Lower lobe of right lung (tissue), 2 donors: ENCODE results near the gene CLIP4. TPM values are rescaled to one million over a fixed set of nuclear protein-coding genes. Genes with fewer than 3 reads are reported as not detected.
A peak's percentile ranks its signal among the peaks of the same experiment; 100 is the strongest.

Experiments
- ATAC-seq, 2 donors: fragments of 200-7000 bp; cut with Tn5 transposase; one replicate each; pipeline ENCODE4 v1.9.1; 2020 to 2022; ENCODE audit warnings: mild to moderate bottlenecking in 2 of 2, moderate library complexity in 2 of 2
- DNase-seq: peaks from one replicate; pipeline ENCODE4 v3.0.0-alpha.2; 2020
- H3K27ac ChIP-seq: fragments of 200-600 bp; one replicate; pipeline ENCODE4 v1.8.0; 2022
- H3K27me3 ChIP-seq: fragments of 200-600 bp; one replicate; pipeline ENCODE4 v1.8.0; 2022; ENCODE audit warnings: low read depth
- H3K36me3 ChIP-seq: fragments of 200-600 bp; one replicate; pipeline ENCODE4 v1.8.0; 2022; ENCODE audit warnings: mild to moderate bottlenecking
- H3K4me1 ChIP-seq: fragments of 200-600 bp; one replicate; pipeline ENCODE4 v1.8.0; 2022
- H3K4me3 ChIP-seq: fragments of 200-600 bp; one replicate; pipeline ENCODE4 v1.8.0; 2022; ENCODE audit warnings: mild to moderate bottlenecking
- H3K9me3 ChIP-seq: fragments of 200-600 bp; one replicate; pipeline ENCODE4 v1.8.0; 2022
- intact Hi-C: fragments of 100-400 bp; cut with DNase I; formaldehyde crosslinking; loops from one replicate; pipeline ENCODE4 v1.11.0; 2022
- total RNA-seq: library from RNA; stranded (reverse); fragmentation: NEBNext Ultra II Directional; extraction: Animal tissue kit (Norgen Biotek cat#: 25700); gene quantifications from one replicate; pipeline ENCODE4 v1.2.1, GENCODE V29; 2021
- TF ChIP-seq, protein P1 (sequence below): fragments of 200-600 bp; IDR thresholded peaks from one replicate; pipeline ENCODE4 v1.8.0; 2022; ENCODE audit warnings: antibody characterized with exemption, mild to moderate bottlenecking
- donor health status: DM: no; HTN: yes; CAD: no; lungs with severe emphysema.

CLIP4 gene
- total RNA-seq, 1 donor from 2014 or later, result 64.6 TPM

DNA sequence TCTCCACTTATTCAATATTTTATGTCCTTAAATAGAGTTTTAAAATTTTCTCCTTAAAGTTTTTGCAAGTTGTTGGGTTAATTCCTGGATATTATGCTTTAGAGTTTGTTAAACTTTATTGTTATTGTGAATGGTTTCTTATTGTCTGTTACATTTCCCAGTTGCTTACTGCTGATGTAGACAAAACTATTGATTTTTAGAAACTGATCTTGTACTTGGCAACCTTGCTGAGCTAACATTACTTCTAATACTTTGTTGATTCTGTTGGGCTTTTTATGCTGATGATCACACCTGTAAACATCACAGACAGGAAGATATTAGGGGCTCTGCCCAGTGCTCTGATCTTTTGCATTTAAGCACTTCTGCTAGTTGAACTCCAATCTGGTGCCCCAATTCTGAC lies 2.8 kb upstream of the CLIP4 start:
- H3K4me3 ChIP-seq, result no peak overlapping the region
- peaks cover 17% of the 10 kb centered on the region for H3K4me1 ChIP-seq
- H3K9me3 ChIP-seq, result no peaks in the 10 kb centered on the region
- H3K36me3 ChIP-seq, result no peaks in the 10 kb centered on the region
- H3K27me3 ChIP-seq, result no peaks in the 10 kb centered on the region
- intact Hi-C loops, result no loop called here
- no peak for DNase-seq
- H3K27ac ChIP-seq, result no peak overlapping the region
- ATAC-seq, result no peak
- TF ChIP-seq, protein P1, sequence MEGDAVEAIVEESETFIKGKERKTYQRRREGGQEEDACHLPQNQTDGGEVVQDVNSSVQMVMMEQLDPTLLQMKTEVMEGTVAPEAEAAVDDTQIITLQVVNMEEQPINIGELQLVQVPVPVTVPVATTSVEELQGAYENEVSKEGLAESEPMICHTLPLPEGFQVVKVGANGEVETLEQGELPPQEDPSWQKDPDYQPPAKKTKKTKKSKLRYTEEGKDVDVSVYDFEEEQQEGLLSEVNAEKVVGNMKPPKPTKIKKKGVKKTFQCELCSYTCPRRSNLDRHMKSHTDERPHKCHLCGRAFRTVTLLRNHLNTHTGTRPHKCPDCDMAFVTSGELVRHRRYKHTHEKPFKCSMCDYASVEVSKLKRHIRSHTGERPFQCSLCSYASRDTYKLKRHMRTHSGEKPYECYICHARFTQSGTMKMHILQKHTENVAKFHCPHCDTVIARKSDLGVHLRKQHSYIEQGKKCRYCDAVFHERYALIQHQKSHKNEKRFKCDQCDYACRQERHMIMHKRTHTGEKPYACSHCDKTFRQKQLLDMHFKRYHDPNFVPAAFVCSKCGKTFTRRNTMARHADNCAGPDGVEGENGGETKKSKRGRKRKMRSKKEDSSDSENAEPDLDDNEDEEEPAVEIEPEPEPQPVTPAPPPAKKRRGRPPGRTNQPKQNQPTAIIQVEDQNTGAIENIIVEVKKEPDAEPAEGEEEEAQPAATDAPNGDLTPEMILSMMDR, result no peak

DNA sequence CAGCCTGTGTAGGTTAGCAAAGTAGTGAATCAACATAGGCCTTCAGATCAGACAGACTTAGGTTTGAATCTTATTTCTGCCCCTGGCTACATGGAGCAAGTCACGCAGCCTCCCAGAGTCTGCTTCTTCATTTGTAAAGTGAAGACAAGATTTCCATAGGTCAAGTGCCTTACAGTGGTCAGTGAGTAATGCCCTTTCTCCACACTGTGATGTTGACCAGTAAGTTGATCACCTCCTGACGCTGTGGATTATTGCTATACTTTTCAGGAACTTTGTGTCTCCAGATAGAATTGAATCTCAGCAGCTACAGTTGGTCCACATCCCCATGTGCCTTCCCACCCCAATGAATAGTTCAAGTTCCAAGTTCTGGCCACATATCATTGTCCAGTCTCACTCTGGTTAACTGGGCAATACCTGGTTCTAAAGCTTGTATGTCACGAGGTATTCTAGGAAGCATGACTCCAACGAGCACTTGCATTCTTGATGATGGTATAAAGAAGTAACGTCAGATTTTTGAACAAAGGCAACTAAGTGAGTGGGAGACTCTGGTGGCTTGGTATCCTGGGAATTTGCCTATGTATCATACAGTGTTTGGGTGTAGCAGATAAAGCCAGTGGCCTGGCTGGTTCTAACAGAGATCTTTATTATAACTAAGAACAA lies 2.1 kb upstream of the CLIP4 start:
- no peak overlapping the region for H3K4me3 ChIP-seq
- ATAC-seq, result no peak
- H3K4me1 ChIP-seq, result peaks cover 24% of the 10 kb centered on the region
- H3K36me3 ChIP-seq, result no peaks in the 10 kb centered on the region
- TF ChIP-seq, protein P1, result no peak
- DNase-seq, result no peak
- intact Hi-C loops, result no loop called here
- peak overlapping the region; percentile 31 for H3K27ac ChIP-seq
- H3K9me3 ChIP-seq, result no peaks in the 10 kb centered on the region
- H3K27me3 ChIP-seq, result no peaks in the 10 kb centered on the region

DNA sequence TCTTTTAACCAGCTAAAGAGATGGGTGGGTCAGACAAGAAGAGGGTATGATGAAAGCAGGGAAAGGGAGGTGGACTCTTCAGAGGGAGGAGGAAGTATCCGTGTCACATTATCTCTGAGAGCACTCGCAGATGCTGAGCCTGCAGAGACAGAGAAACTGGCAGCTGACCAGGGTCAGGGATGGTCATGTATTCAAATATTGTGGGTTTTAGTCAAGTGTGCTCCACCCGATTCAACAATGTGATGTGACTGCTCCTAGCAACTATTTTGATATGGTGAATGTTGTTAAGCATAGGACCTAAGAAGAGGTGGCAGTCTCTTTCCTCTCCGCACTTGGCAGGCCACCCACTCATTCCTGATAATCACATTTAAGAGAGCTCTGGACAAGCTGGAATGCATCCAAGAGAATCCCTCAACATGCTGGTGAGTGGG lies 1.3 kb upstream of the CLIP4 start:
- peak; percentile 80 for DNase-seq
- peak overlapping the region; percentile 91 for H3K27ac ChIP-seq
- ATAC-seq, result peak; percentile 66 to 81
- TF ChIP-seq, protein P1, result no peak
- H3K36me3 ChIP-seq, result no peaks in the 10 kb centered on the region
- peak overlapping the region; percentile 52 for H3K4me3 ChIP-seq
- peaks cover 31% of the 10 kb centered on the region for H3K4me1 ChIP-seq
- no peaks in the 10 kb centered on the region for H3K27me3 ChIP-seq
- intact Hi-C loops, result no loop called here
- H3K9me3 ChIP-seq, result no peaks in the 10 kb centered on the region

DNA sequence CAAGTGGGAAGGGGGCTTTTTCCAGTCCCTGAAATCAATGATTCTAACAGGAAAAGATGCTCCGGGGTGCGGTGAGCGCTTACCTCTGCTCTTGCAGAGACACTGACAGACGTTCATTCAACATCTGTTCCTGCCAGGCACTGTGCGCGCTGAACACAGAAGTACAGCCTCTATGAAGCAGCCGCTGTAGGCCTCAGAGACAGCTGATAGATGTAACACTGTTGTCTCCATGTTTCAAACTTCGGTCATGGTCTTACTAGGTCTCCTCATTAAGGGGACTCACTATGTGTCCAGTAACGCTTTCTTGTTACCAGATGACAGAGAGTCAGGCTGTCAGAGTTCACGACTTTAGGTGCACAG lies 649 bp upstream of the CLIP4 start:
- peak overlapping the region; percentile 52 for H3K4me3 ChIP-seq
- H3K4me1 ChIP-seq, result peaks cover 38% of the 10 kb centered on the region
- no peaks in the 10 kb centered on the region for H3K9me3 ChIP-seq
- H3K27ac ChIP-seq, result peak overlapping the region; percentile 91
- TF ChIP-seq, protein P1, result no peak
- no peaks in the 10 kb centered on the region for H3K36me3 ChIP-seq
- no peak for ATAC-seq
- intact Hi-C loops, result no loop called here
- DNase-seq, result no peak
- H3K27me3 ChIP-seq, result no peaks in the 10 kb centered on the region

DNA sequence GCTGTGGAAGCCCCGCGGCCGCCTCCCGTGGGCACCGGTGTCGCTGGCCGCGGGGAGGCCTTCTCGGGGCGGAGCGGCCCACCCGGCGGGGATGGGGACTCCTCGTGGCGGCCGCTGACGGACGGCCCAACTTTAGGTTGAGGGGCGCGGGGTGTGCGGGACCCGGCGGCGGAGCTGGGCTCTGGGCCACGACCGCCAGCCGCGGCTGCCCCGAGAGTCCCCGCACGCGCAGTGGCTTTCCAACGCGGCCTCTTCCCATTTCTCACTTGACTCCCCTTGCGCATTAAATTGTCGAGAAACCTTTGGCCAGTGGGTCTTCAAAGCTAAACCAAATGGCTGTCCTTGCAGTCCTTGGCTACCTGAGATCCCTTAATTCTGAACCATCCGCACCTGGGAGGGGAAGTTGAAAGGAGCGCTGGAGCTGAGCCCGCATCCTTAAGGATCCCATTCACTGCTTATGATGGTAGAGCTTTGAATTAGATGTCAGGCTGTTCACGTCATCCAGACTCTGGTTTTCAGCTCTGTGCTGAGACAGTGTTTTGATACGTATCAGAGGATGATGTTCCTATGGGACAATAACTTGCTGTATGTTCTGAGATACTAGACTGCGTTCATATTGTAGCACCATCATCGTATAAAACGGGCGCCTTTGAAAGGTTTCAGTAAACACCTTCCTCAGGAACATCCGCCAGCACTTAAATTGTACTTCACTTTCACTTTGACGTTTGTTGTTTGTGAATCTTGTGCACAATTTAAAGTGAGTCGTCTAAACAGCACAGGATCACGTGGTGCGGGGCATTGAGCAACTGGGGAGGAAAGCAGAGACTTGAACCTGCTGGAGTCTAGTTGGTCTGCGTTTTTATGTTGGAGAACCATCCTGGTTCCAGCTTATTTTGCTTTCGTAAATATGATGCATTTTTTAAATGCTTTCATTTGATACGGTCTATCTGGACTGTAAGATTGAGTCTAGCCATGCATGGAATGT lies 874 bp downstream of the CLIP4 start:
- Histone ChIP-seq H3K4me1 (peaks cover 43% of the 10 kb centered on the region), H3K36me3 (no peaks in the 10 kb centered on the region), H3K4me3 (peak overlapping the region; percentile 70), H3K27me3 (no peaks in the 10 kb centered on the region), H3K9me3 (no peaks in the 10 kb centered on the region), H3K27ac (peak overlapping the region; percentile 91)
- TF ChIP-seq, protein P1, result no peak
- DNase-seq (peak; percentile 89), ATAC-seq (peak; percentile 48 to 61)
- intact Hi-C loops, result no loop called here
